Transverse colon (tissue), 4 donors: Measurements from ENCODE around the gene PTCD3.

ENCODE experiments used
- POLR2AphosphoS5 ChIP-seq, 3 donors: sonication (generic); formaldehyde crosslinking; IDR thresholded peaks; one replicate each; pipeline ENCODE4 v1.6.1; 2016; ENCODE audit warnings: antibody characterized with exemption in 3 of 3
- TF ChIP-seq, protein P1 (sequence below), 5 experiments: fragments of 200-600 bp in 3 of 5; fragments of 450-650 bp in 2 of 5; sonication (generic) in 3 of 5; IDR thresholded peaks; 1 replicate in 2 of 5; 2 replicates in 3 of 5; pipeline ENCODE4 v1.5.1; 2016 to 2017; ENCODE audit warnings: antibody characterized with exemption in 5 of 5, inconsistent platforms in 3 of 5, mild to moderate bottlenecking in 2 of 5, moderate library complexity in 1 of 5

GRCh38 chr2:86062043-86062442 lies 44.0 kb upstream of the PTCD3 start:
- TF ChIP-seq POLR2AphosphoS5 (IDR thresholded peaks at IDR 0.05), result no peak
- TF ChIP-seq, protein P1, sequence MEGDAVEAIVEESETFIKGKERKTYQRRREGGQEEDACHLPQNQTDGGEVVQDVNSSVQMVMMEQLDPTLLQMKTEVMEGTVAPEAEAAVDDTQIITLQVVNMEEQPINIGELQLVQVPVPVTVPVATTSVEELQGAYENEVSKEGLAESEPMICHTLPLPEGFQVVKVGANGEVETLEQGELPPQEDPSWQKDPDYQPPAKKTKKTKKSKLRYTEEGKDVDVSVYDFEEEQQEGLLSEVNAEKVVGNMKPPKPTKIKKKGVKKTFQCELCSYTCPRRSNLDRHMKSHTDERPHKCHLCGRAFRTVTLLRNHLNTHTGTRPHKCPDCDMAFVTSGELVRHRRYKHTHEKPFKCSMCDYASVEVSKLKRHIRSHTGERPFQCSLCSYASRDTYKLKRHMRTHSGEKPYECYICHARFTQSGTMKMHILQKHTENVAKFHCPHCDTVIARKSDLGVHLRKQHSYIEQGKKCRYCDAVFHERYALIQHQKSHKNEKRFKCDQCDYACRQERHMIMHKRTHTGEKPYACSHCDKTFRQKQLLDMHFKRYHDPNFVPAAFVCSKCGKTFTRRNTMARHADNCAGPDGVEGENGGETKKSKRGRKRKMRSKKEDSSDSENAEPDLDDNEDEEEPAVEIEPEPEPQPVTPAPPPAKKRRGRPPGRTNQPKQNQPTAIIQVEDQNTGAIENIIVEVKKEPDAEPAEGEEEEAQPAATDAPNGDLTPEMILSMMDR (IDR thresholded peaks at IDR 0.05), result no peak
